GM23338 (cell line): ENCODE data around the gene TSBP1. TPM values are rescaled to one million over a fixed set of nuclear protein-coding genes. Genes with fewer than 3 reads are reported as not detected.

Experiments used
- ATAC-seq: fragments of 200-7000 bp; cut with Tn5 transposase; 3 replicates; pipeline ENCODE4 v1.9.1; 2020
- DNase-seq: peaks from one replicate; pipeline ENCODE4 v3.0.0-alpha.2; 2015; ENCODE audit warnings: low spot score
- H2AFZ ChIP-seq: fragments of 200-600 bp; sonication (generic); 2 replicates; pipeline ENCODE4 v1.8.0; 2016; ENCODE audit warnings: antibody characterized with exemption, mild to moderate bottlenecking, moderate library complexity
- H3F3A ChIP-seq: fragments of 200-600 bp; sonication (generic); replicated peaks from 2 replicates; pipeline ENCODE4 v1.8.0; 2017; ENCODE audit warnings: antibody characterized with exemption, mixed run types, low read depth
- H3K27ac ChIP-seq: fragments of 200-600 bp; sonication (generic); 2 replicates; pipeline ENCODE4 v1.6.1; 2016; ENCODE audit warnings: low read depth
- H3K27me3 ChIP-seq: fragments of 200-600 bp; sonication (generic); 2 replicates; pipeline ENCODE4 v1.8.0; 2016; ENCODE audit warnings: mild to moderate bottlenecking, mixed run types, moderate library complexity; ENCODE audit not compliant: insufficient read depth
- H3K36me3 ChIP-seq: fragments of 200-600 bp; sonication (generic); 2 replicates; pipeline ENCODE4 v1.8.0; 2016; ENCODE audit warnings: mild to moderate bottlenecking; ENCODE audit not compliant: insufficient read depth
- H3K4me1 ChIP-seq: fragments of 200-600 bp; sonication (generic); 2 replicates; pipeline ENCODE4 v1.8.0; 2016; ENCODE audit warnings: mild to moderate bottlenecking, moderate library complexity; ENCODE audit not compliant: insufficient read depth
- H3K4me2 ChIP-seq: fragments of 200-600 bp; sonication (generic); 2 replicates; pipeline ENCODE4 v1.7.1; 2017; ENCODE audit warnings: mixed run types
- H3K4me3 ChIP-seq: fragments of 200-600 bp; sonication (generic); 2 replicates; pipeline ENCODE4 v1.6.1; 2016; ENCODE audit warnings: mixed run types
- H3K79me2 ChIP-seq: fragments of 200-600 bp; sonication (generic); replicated peaks from 2 replicates; pipeline ENCODE4 v1.8.0; 2017; ENCODE audit warnings: mild to moderate bottlenecking; ENCODE audit not compliant: insufficient read depth
- H3K9me2 ChIP-seq: fragments of 200-600 bp; sonication (generic); 2 replicates; pipeline ENCODE4 v1.8.0; 2017; ENCODE audit not compliant: insufficient read depth
- H4K20me1 ChIP-seq: fragments of 200-600 bp; sonication (generic); replicated peaks from 2 replicates; pipeline ENCODE4 v1.8.0; 2017; ENCODE audit warnings: mild to moderate bottlenecking; ENCODE audit not compliant: insufficient read depth
- H3K27ac Mint-ChIP-seq: 2 replicates; pipeline ENCODE4 v1.8.0; 2020; ENCODE audit warnings: inconsistent platforms, mild to moderate bottlenecking, moderate library complexity, mixed read lengths
- H3K27me3 Mint-ChIP-seq: 3 replicates; pipeline ENCODE4 v1.8.0; 2022; ENCODE audit warnings: low read depth, mild to moderate bottlenecking, moderate library complexity, mixed read lengths, inconsistent platforms; ENCODE audit not compliant: insufficient read depth, poor library complexity
- H3K36me3 Mint-ChIP-seq: 3 replicates; pipeline ENCODE4 v1.8.0; 2021; ENCODE audit warnings: low read depth, mild to moderate bottlenecking, inconsistent platforms, moderate library complexity, mixed read lengths
- H3K4me1 Mint-ChIP-seq: 3 replicates; pipeline ENCODE4 v1.8.0; 2020; ENCODE audit warnings: mild to moderate bottlenecking, inconsistent platforms, mixed read lengths
- H3K4me3 Mint-ChIP-seq: 3 replicates; pipeline ENCODE4 v1.8.0; 2021; ENCODE audit warnings: moderate library complexity, mild to moderate bottlenecking, inconsistent platforms, mixed read lengths
- H3K9me3 Mint-ChIP-seq: 3 replicates; pipeline ENCODE4 v1.8.0; 2020; ENCODE audit warnings: moderate library complexity, mild to moderate bottlenecking, inconsistent platforms, mixed read lengths
- CREB1 ChIP-seq: fragments of 250-450 bp; sonication (Bioruptor Pico); IDR thresholded peaks from 2 replicates; pipeline ENCODE4 v1.5.0; 2020; ENCODE audit warnings: low read depth, mild to moderate bottlenecking, moderate library complexity
- CTCF ChIP-seq, 2 experiments: fragments of 200-600 bp in 1 of 2; sonication (generic) in 1 of 2; conservative IDR thresholded peaks; 2 replicates each; pipeline versions ENCODE4 v1.5.1 to v1.6.1; 2016 to 2017; ENCODE audit warnings: antibody characterized with exemption in 2 of 2, low read depth in 2 of 2, mild to moderate bottlenecking in 2 of 2, moderate library complexity in 1 of 2
- ETS1 ChIP-seq: IDR thresholded peaks from 2 replicates; pipeline ENCODE4 v1.6.1; 2016; ENCODE audit warnings: antibody characterized with exemption
- EZH2 ChIP-seq: fragments of 200-600 bp; sonication (generic); IDR thresholded peaks from one replicate; pipeline ENCODE4 v1.8.0; 2017; ENCODE audit warnings: antibody characterized with exemption, mild to moderate bottlenecking, low read depth; ENCODE audit not compliant: unreplicated experiment
- EZH2phosphoT487 ChIP-seq: fragments of 200-600 bp; sonication (generic); IDR thresholded peaks from one replicate; pipeline ENCODE4 v1.8.1; 2018; ENCODE audit warnings: antibody characterized with exemption; ENCODE audit not compliant: unreplicated experiment
- JUNB ChIP-seq: IDR thresholded peaks from one replicate; pipeline ENCODE4 v1.6.1; 2016; ENCODE audit warnings: antibody characterized with exemption; ENCODE audit not compliant: unreplicated experiment
- NANOG ChIP-seq: IDR thresholded peaks from 2 replicates; pipeline ENCODE4 v1.6.1; 2016; ENCODE audit warnings: antibody characterized with exemption, borderline replicate concordance
- POLR2AphosphoS5 ChIP-seq: IDR thresholded peaks from 2 replicates; pipeline ENCODE4 v1.6.1; 2016; ENCODE audit warnings: antibody characterized with exemption, low read depth
- REST ChIP-seq: IDR thresholded peaks from one replicate; pipeline ENCODE4 v1.6.1; 2018; ENCODE audit warnings: antibody characterized with exemption; ENCODE audit not compliant: unreplicated experiment
- STAT1 ChIP-seq: IDR thresholded peaks from one replicate; pipeline ENCODE4 v1.6.1; 2016; ENCODE audit warnings: antibody characterized with exemption; ENCODE audit not compliant: unreplicated experiment
- ZNF114 ChIP-seq: fragments of 250-450 bp; sonication (Bioruptor Pico); IDR thresholded peaks from 2 replicates; pipeline ENCODE4 v1.5.0; 2020; ENCODE audit warnings: mild to moderate bottlenecking, moderate library complexity
- ZNF331 ChIP-seq: fragments of 250-450 bp; sonication (Bioruptor Pico); IDR thresholded peaks from 2 replicates; pipeline ENCODE4 v1.5.0; 2020; ENCODE audit warnings: low read depth, mild to moderate bottlenecking, moderate library complexity
- ZNF462 ChIP-seq: fragments of 250-450 bp; sonication (Bioruptor Pico); IDR thresholded peaks from 2 replicates; pipeline ENCODE4 v1.5.0; 2020; ENCODE audit warnings: mild to moderate bottlenecking, moderate library complexity
- polyA plus RNA-seq: library from polyadenylated mRNA; unstranded; fragments of >200 nt; fragmentation: Nextera tagmentation; extraction: Ambion mirVana; gene quantifications from 2 replicates; pipeline ENCODE4 v1.2.1, GENCODE V29; 2016
- total RNA-seq: library from RNA; depleted of rRNA; stranded (reverse); fragments of >200 nt; shearing (Covaris generic); gene quantifications from 2 replicates; pipeline ENCODE4 v1.2.3, GENCODE V29; 2014

Gene TSBP1
- total and polyA plus RNA-seq, 2 experiments from 2014 or later = 0.15 TPM; not detected in 1

GRCh38 chr6:32375739-32376529, 4.2 kb upstream of the TSBP1 start:
- no peaks in the 10 kb centered on the region for H3K27me3 ChIP-seq
- no peak overlapping the region for H2AFZ ChIP-seq
- H3K36me3 ChIP-seq = no peaks in the 10 kb centered on the region
- no peaks in the 10 kb centered on the region for H3F3A ChIP-seq
- Mint-ChIP-seq H3K4me1 (no peaks in the 10 kb centered on the region), H3K27me3 (no peaks in the 10 kb centered on the region), H3K27ac (no peak overlapping the region), H3K9me3 (no peaks in the 10 kb centered on the region), H3K36me3 (no peaks in the 10 kb centered on the region), H3K4me3 (no peak overlapping the region)
- TF ChIP-seq ZNF462 (CRISPR knock-in tag) (no peak), EZH2phosphoT487 (no peak), JUNB (no peak), CREB1 (CRISPR knock-in tag) (no peak), ZNF114 (CRISPR knock-in tag) (no peak), ZNF331 (CRISPR knock-in tag) (no peak), STAT1 (no peak), ETS1 (no peak), EZH2 (no peak), NANOG (no peak), REST (no peak), CTCF (conservative IDR thresholded peaks at IDR 0.05; ENCODE audit: low read depth in 2 of 2) (no peak), POLR2AphosphoS5 (no peak)
- H3K4me1 ChIP-seq = no peaks in the 10 kb centered on the region
- H3K9me2 ChIP-seq = no peaks in the 10 kb centered on the region
- no peak overlapping the region for H3K4me3 ChIP-seq
- no peaks in the 10 kb centered on the region for H3K79me2 ChIP-seq
- no peaks in the 10 kb centered on the region for H4K20me1 ChIP-seq
- no peak overlapping the region for H3K4me2 ChIP-seq
- no peak overlapping the region for H3K27ac ChIP-seq
- DNase-seq (no peak), ATAC-seq (no peak)
